A673 (cell line): Measurements from ENCODE around the gene NABP1.

Experiments
- CTCF ChIP-seq: fragments of 300-800, 200-600 bp; sonication (generic); conservative IDR thresholded peaks from 2 replicates; pipeline ENCODE4 v1.5.1; 2017; ENCODE audit warnings: low read depth, mild to moderate bottlenecking, antibody characterized with exemption, low read length, moderate library complexity, mixed read lengths
- EZH2 ChIP-seq: fragments of 200-600 bp; sonication (generic); IDR thresholded peaks from 2 replicates; pipeline ENCODE4 v1.6.1; 2017; ENCODE audit warnings: borderline replicate concordance, low read depth, mild to moderate bottlenecking, mixed read lengths, antibody characterized with exemption, low read length; ENCODE audit not compliant: poor library complexity, severe bottlenecking

- TF ChIP-seq CTCF: no peak
- no peak for TF ChIP-seq EZH2
Observed at GRCh38 chr2:191715471-191715870, 37.5 kb downstream of the NABP1 start.
